ENCODE measurements around the gene ZFPM1. TPM values are rescaled to one million over a fixed set of nuclear protein-coding genes. Genes with fewer than 3 reads are reported as not detected.

Gene ZFPM1
- total and polyA plus RNA-seq, 2 of the 8 experiments (the other 6 are each of a cell fraction or from before 2014, with no cell fraction given) = 0.74 to 4.8 TPM

DNA sequence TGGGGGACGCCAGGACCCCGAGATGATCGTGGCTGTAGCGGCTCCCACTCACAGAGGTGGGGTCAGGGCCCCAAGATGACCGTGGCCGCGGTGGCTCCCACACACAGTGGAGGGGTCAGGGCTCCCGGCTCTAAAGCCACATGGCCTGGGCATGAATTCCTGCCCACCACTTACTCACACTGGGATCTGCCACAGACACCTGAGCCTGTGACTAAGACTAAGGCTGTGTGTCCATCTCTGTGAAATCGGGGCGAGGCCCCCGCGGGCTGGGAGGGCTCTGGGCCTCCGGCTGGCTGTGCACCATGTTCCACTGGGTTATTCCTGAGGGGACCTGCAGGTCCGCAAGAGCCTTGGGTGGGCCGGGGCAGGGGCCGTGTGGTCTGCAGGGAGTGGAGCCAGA lies 18.5 kb downstream of the ZFPM1 start:
- H4K20me1 ChIP-seq (replicated peaks in 1 of 2; ENCODE audit: control insufficient read depth in 1 of 2, insufficient read depth in 2 of 2, low read length in 2 of 2) = peaks cover 0 to 5% of the 10 kb centered on the region in 2 experiments
- H3K23me2 ChIP-seq (ENCODE audit: low read depth, low read length) = no peaks in the 10 kb centered on the region; the same call in 1 of the 2 replicates
- no peak overlapping the region for H2BK5ac ChIP-seq (ENCODE audit: low read depth, low read length)
- no peak overlapping the region for H3K18ac ChIP-seq (ENCODE audit: extremely low read depth, low read length)
- no peak overlapping the region for H3K4me2 ChIP-seq (ENCODE audit: insufficient read depth in 1 of 2, low read depth in 2 of 2, low read length in 2 of 2)
- no peak for FAIRE-seq
- no peaks in the 10 kb centered on the region for H3K9me3 ChIP-seq (ENCODE audit: insufficient read depth in 2 of 2, low read depth in 1 of 2, low read length in 1 of 2)
- no peaks in the 10 kb centered on the region for H3K79me2 ChIP-seq (ENCODE audit: control insufficient read depth in 1 of 2, insufficient read depth in 2 of 2, low read length in 2 of 2)
- peaks cover 0 to 9% (median 4%) of the 10 kb centered on the region in 4 experiments; a peak in 5 of 7 replicates for H3K4me1 ChIP-seq (replicated peaks in 1 of 4; ENCODE audit: control insufficient read depth in 3 of 4, insufficient read depth in 4 of 4, low read length in 3 of 4)
- no peaks in the 10 kb centered on the region for H3K27me3 ChIP-seq (replicated peaks in 1 of 4; ENCODE audit: control insufficient read depth in 3 of 4, extremely low read depth in 1 of 4, insufficient read depth in 3 of 4, low read length in 3 of 4)
- H4K91ac ChIP-seq (replicated peaks; ENCODE audit: insufficient read length, low read length) = no peak overlapping the region
- no peak overlapping the region for H2BK20ac ChIP-seq (ENCODE audit: low read length)
- ChIA-PET CTCF (ENCODE audit: partially characterized antibody) (no interaction called here), POLR2A (ENCODE audit: partially characterized antibody) (no interaction called here)
- H2AFZ ChIP-seq (ENCODE audit: low read length) = no peak overlapping the region
- no peak overlapping the region for H4K8ac ChIP-seq (ENCODE audit: extremely low read depth, insufficient read depth, low read length)
- no peak overlapping the region for H4K5ac ChIP-seq (ENCODE audit: insufficient read length, low read depth, low read length)
- no peak overlapping the region for H2BK12ac ChIP-seq (ENCODE audit: low read depth, low read length)
- no peak for DNase-seq (ENCODE audit: low read depth in 1 of 2, low spot score in 2 of 2)
- H2AK5ac ChIP-seq (ENCODE audit: low read depth, low read length) = no peak overlapping the region
- H3K79me1 ChIP-seq (ENCODE audit: low read depth, low read length) = no peaks in the 10 kb centered on the region
- no peak overlapping the region for H3K27ac ChIP-seq (ENCODE audit: low read depth, low read length)
- H3K56ac ChIP-seq (replicated peaks; ENCODE audit: insufficient read length, low read depth, low read length) = no peak overlapping the region
- H3K4ac ChIP-seq (replicated peaks; ENCODE audit: insufficient read length, low read depth, low read length) = no peak overlapping the region
- H2BK120ac ChIP-seq (replicated peaks; ENCODE audit: low read depth, low read length) = no peak overlapping the region
- TF ChIP-seq NRF1 (IDR thresholded peaks at IDR 0.05; ENCODE audit: low read depth, low read length) (no peak), SIRT6 (IDR thresholded peaks at IDR 0.05; ENCODE audit: low read length) (no peak), GABPA (IDR thresholded peaks at IDR 0.05; ENCODE audit: borderline replicate concordance, insufficient read depth, low read length) (no peak), HDAC6 (IDR thresholded peaks at IDR 0.05; ENCODE audit: low read depth, low read length) (no peak), HDAC2 (IDR thresholded peaks at IDR 0.05; ENCODE audit: borderline replicate concordance in 1 of 2, low read depth in 2 of 2, low read length in 2 of 2) (no peak), EZH2 (IDR thresholded peaks at IDR 0.05; ENCODE audit: low read depth, low read length, severe bottlenecking) (no peak), KDM5A (IDR thresholded peaks at IDR 0.05; ENCODE audit: low read length) (no peak)
- H3K23ac ChIP-seq (ENCODE audit: insufficient read length) = no peak overlapping the region
- no peak overlapping the region for H3K4me3 ChIP-seq (ENCODE audit: extremely low read depth in 1 of 4, insufficient read depth in 2 of 4, low read depth in 3 of 4, low read length in 4 of 4)
- no peak overlapping the region for H2BK15ac ChIP-seq (ENCODE audit: low read length)
- H3K14ac ChIP-seq (ENCODE audit: insufficient read length) = no peak overlapping the region
- no peaks in the 10 kb centered on the region for H3K36me3 ChIP-seq (ENCODE audit: control insufficient read depth in 2 of 4, insufficient read depth in 4 of 4, low read length in 3 of 4)
- no peak overlapping the region for H3K9ac ChIP-seq (replicated peaks in 1 of 4; ENCODE audit: extremely low read depth in 1 of 4, low read depth in 3 of 4, low read length in 3 of 4)
- WGBS, 2 experiments (ENCODE audit: extremely low coverage in 1 of 2, insufficient coverage in 1 of 2, insufficient read length in 1 of 2, insufficient replicate concordance in 2 of 2, low coverage in 1 of 2, low lambda C conversion rate in 2 of 2, missing lambda C conversion rate in 1 of 2) = 99% methylated on average over 9 of the region's 16 CpGs; no CpG with 5 or more reads in 1 of the 2 experiments
